Activated CD4-positive, alpha-beta T cell treated with anti-CD3 and anti-CD28 coated beads, Interleukin-10, Interleukin-2, amounts not matched to agents 100 ng/mL and 50 ng/mL, durations not matched to agents 16 hours and 8 hours (primary cell): ENCODE results near the gene GPR153.
A peak's percentile ranks its signal among the peaks of the same experiment; 100 is the strongest.

Experiments
- DNase-seq: peaks from one replicate; pipeline ENCODE4 v3.0.0-alpha.2; 2020

Gene GPR153

DNA sequence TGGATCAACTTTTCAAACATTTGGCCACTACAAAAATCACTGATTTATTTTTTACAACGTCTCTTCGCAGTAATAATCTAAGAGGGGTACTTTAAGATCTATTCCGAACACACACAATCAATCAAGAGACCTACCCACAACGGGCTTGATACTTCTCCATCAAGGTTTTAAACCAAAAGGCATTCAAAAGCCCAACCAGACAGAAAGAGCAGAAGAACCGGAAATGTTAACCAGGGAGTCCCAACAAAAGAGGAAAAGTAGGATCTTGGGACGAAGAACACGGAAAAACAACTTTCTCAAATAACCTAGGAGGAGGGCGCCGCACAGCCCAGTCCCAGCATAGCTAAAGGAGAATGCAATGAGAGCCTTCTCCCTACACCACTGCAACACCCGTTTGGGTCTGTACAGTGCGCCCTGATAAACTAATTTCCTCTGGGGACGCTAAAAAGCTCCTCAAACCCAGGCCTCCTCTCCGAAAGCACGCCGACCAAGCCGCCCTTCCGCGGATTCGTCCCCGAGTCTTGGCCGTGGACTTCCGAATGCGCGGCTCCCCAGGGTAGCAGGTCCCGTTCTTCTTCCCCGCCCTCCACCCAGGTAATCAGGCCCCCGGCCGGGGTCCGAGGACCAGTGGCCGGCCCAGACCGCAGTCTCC is 62.1 kb downstream of the GPR153 start:
- peak; percentile 30 for DNase-seq

DNA sequence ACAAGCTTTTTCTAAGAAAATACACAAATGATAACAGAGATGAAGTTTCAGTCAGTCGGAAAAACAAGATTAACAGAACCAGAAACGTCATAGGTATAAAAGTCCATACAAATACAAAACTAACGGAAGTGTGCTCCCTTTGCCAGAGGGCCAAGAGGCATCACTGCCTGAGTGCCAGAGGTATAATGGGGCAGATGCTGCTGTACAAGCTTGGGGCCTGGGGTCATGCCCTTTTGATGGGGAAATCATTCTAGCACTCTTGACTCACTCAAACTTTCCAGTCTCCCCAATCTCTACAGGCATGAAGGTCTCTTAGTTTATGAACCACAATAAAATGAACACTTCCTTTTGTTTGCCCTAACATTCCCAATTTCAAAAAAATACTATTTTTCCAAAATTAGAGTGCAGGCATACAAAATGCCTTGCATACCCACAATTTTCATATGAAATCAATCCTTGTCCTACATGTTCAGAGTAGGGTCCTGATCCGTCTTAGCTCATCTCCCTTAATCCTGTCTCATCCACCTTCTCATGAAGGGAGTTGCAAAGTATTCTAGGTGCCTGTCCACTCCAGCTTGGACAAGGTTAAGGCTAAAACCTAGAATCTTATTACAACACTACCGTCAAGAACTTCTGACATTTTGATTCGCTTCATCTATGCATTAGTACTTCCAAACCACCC is 63.0 kb downstream of the GPR153 start:
- no peak for DNase-seq
